DND-41 (cell line): ENCODE data around the gene GIMD1.

Experiments used
- EZH2 ChIP-seq: IDR thresholded peaks from 3 replicates; pipeline ENCODE4 v1.6.1; 2012; ENCODE audit warnings: borderline replicate concordance, low read depth, mild to moderate bottlenecking, moderate library complexity, low read length, inconsistent platforms; ENCODE audit not compliant: severe bottlenecking
- TF ChIP-seq, protein P1 (sequence below): IDR thresholded peaks from 2 replicates; pipeline ENCODE4 v1.5.1; 2012; ENCODE audit warnings: borderline replicate concordance, low read length, moderate library complexity, mild to moderate bottlenecking; ENCODE audit not compliant: poor library complexity, severe bottlenecking; ENCODE audit errors: extremely low read depth

DNA sequence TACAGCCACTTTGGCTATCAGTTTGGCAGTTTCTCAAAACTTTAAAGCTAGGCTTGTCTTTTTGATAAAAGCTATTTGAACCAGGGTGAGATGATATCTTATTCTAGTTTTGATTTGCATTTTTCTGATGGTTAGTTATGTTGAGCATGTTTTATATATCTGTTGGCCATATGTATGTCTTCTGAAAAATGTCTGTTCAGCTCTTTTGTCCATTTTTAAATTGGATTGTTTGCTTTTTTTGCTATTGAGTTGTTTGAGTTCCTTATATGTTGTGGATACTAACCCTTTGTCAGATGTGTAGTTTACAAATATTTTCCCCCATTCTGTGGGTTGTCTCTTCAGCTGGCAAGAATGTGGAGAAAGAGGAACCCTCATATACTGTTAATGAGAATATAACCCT lies 11.6 kb upstream of the GIMD1 start:
- TF ChIP-seq, protein P1, sequence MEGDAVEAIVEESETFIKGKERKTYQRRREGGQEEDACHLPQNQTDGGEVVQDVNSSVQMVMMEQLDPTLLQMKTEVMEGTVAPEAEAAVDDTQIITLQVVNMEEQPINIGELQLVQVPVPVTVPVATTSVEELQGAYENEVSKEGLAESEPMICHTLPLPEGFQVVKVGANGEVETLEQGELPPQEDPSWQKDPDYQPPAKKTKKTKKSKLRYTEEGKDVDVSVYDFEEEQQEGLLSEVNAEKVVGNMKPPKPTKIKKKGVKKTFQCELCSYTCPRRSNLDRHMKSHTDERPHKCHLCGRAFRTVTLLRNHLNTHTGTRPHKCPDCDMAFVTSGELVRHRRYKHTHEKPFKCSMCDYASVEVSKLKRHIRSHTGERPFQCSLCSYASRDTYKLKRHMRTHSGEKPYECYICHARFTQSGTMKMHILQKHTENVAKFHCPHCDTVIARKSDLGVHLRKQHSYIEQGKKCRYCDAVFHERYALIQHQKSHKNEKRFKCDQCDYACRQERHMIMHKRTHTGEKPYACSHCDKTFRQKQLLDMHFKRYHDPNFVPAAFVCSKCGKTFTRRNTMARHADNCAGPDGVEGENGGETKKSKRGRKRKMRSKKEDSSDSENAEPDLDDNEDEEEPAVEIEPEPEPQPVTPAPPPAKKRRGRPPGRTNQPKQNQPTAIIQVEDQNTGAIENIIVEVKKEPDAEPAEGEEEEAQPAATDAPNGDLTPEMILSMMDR, result no peak
- TF ChIP-seq EZH2, result no peak
